Stimulated activated naive CD8-positive, alpha-beta T cell treated with anti-CD3 and anti-CD28 coated beads, Interleukin-15, Interleukin-2, amounts not matched to agents 100 ng/mL and 50 ng/mL, for 24 hours (primary cell): ENCODE data around the gene PYY.
"Not testable (repeated sequence)": the region's sequence is repeated elsewhere in the genome, so short reads cannot be mapped to it uniquely, and the experiment has no call there.

Experiments used
- H3K27ac Mint-ChIP-seq: one replicate; pipeline ENCODE4 v1.8.0; 2021; ENCODE audit warnings: mild to moderate bottlenecking, mixed read lengths
- H3K27me3 Mint-ChIP-seq: one replicate; pipeline ENCODE4 v1.8.0; 2021; ENCODE audit warnings: mixed read lengths
- H3K36me3 Mint-ChIP-seq: one replicate; pipeline ENCODE4 v1.8.0; 2021; ENCODE audit warnings: low read depth, mixed read lengths
- H3K4me1 Mint-ChIP-seq: one replicate; pipeline ENCODE4 v1.8.0; 2021; ENCODE audit warnings: low read depth, mixed read lengths
- H3K4me3 Mint-ChIP-seq: one replicate; pipeline ENCODE4 v1.8.0; 2021; ENCODE audit warnings: mild to moderate bottlenecking, mixed read lengths
- H3K9me3 Mint-ChIP-seq: one replicate; pipeline ENCODE4 v1.8.0; 2021; ENCODE audit warnings: mixed read lengths

Gene PYY

GRCh38 chr17:43970366-43970765 lies 16.6 kb upstream of the PYY start:
- Mint-ChIP-seq H3K9me3 (no peaks in the 10 kb centered on the region), H3K36me3 (no peaks in the 10 kb centered on the region), H3K4me3 (no peak overlapping the region), H3K27ac (no peak overlapping the region), H3K4me1 (no peaks in the 10 kb centered on the region), H3K27me3 (peaks cover 9% of the 10 kb centered on the region)

GRCh38 chr17:43967251-43967875 lies 13.6 kb upstream of the PYY start:
- Mint-ChIP-seq H3K27me3 (peaks cover 5% of the 10 kb centered on the region), H3K4me1 (no peaks in the 10 kb centered on the region), H3K9me3 (no peaks in the 10 kb centered on the region), H3K36me3 (no peaks in the 10 kb centered on the region), H3K27ac (no peak overlapping the region), H3K4me3 (no peak overlapping the region)

- peaks cover 5% of the 10 kb centered on the region for H3K27me3 Mint-ChIP-seq
These were observed 12.5 kb upstream of the PYY start for GRCh38 chr17:43966276-43966675.

GRCh38 chr17:43962479-43962878 lies 8.7 kb upstream of the PYY start:
- Mint-ChIP-seq H3K4me3 (no peak overlapping the region), H3K27me3 (peaks cover 5% of the 10 kb centered on the region), H3K9me3 (no peaks in the 10 kb centered on the region), H3K36me3 (no peaks in the 10 kb centered on the region), H3K27ac (no peak overlapping the region), H3K4me1 (no peaks in the 10 kb centered on the region)

More at GRCh38 chr17:43966276-43966675, 12.5 kb upstream of the PYY start:
- H3K36me3 Mint-ChIP-seq, result no peaks in the 10 kb centered on the region
- H3K9me3 Mint-ChIP-seq, result no peaks in the 10 kb centered on the region
- H3K27ac Mint-ChIP-seq, result no peak overlapping the region
- no peaks in the 10 kb centered on the region for H3K4me1 Mint-ChIP-seq
- H3K4me3 Mint-ChIP-seq, result no peak overlapping the region

- Mint-ChIP-seq H3K27ac (no peak overlapping the region), H3K27me3 (peaks cover 5% of the 10 kb centered on the region), H3K4me1 (no peaks in the 10 kb centered on the region), H3K36me3 (no peaks in the 10 kb centered on the region), H3K9me3 (no peaks in the 10 kb centered on the region), H3K4me3 (no peak overlapping the region)
These were observed 8.2 kb upstream of the PYY start for GRCh38 chr17:43961954-43962353.

- H3K4me3 Mint-ChIP-seq, H3K27me3 Mint-ChIP-seq, H3K27ac Mint-ChIP-seq, H3K9me3 Mint-ChIP-seq, H3K36me3 Mint-ChIP-seq, H3K4me1 Mint-ChIP-seq: not testable (repeated sequence)
These were observed 7.6 kb upstream of the PYY start for GRCh38 chr17:43961292-43961691.

GRCh38 chr17:43958748-43959352 lies 5.1 kb upstream of the PYY start:
- Mint-ChIP-seq H3K4me1 (no peaks in the 10 kb centered on the region), H3K36me3 (no peaks in the 10 kb centered on the region), H3K27me3 (peaks cover 19% of the 10 kb centered on the region), H3K4me3 (no peak overlapping the region), H3K9me3 (no peaks in the 10 kb centered on the region), H3K27ac (no peak overlapping the region)

GRCh38 chr17:43956222-43956621 lies 2.5 kb upstream of the PYY start:
- Mint-ChIP-seq H3K27me3 (peaks cover 35% of the 10 kb centered on the region), H3K4me3 (no peak overlapping the region), H3K4me1 (peaks cover 4% of the 10 kb centered on the region), H3K27ac (no peak overlapping the region), H3K9me3 (no peaks in the 10 kb centered on the region), H3K36me3 (no peaks in the 10 kb centered on the region)

GRCh38 chr17:43952724-43953666 lies 745 bp downstream of the PYY start:
- H3K9me3 Mint-ChIP-seq, result no peaks in the 10 kb centered on the region
- no peaks in the 10 kb centered on the region for H3K36me3 Mint-ChIP-seq
- H3K27ac Mint-ChIP-seq, result no peak overlapping the region
- no peak overlapping the region for H3K4me3 Mint-ChIP-seq
- peaks cover 44% of the 10 kb centered on the region for H3K27me3 Mint-ChIP-seq
- H3K4me1 Mint-ChIP-seq, result peaks cover 4% of the 10 kb centered on the region

- no peak overlapping the region for H3K27ac Mint-ChIP-seq
- H3K27me3 Mint-ChIP-seq, result peaks cover 44% of the 10 kb centered on the region
- no peak overlapping the region for H3K4me3 Mint-ChIP-seq
- H3K36me3 Mint-ChIP-seq, result no peaks in the 10 kb centered on the region
- H3K4me1 Mint-ChIP-seq, result peaks cover 4% of the 10 kb centered on the region
- H3K9me3 Mint-ChIP-seq, result no peaks in the 10 kb centered on the region
These were observed 1.4 kb downstream of the PYY start for GRCh38 chr17:43952351-43952723.

- H3K4me3 Mint-ChIP-seq, result no peak overlapping the region
- no peaks in the 10 kb centered on the region for H3K36me3 Mint-ChIP-seq
- H3K4me1 Mint-ChIP-seq, result peaks cover 4% of the 10 kb centered on the region
- no peaks in the 10 kb centered on the region for H3K9me3 Mint-ChIP-seq
- H3K27ac Mint-ChIP-seq, result no peak overlapping the region
- peaks cover 44% of the 10 kb centered on the region for H3K27me3 Mint-ChIP-seq
These were observed 2.0 kb downstream of the PYY start for GRCh38 chr17:43951750-43952149.

- Mint-ChIP-seq H3K4me3 (no peak overlapping the region), H3K36me3 (no peaks in the 10 kb centered on the region), H3K4me1 (peaks cover 4% of the 10 kb centered on the region), H3K27me3 (peaks cover 38% of the 10 kb centered on the region), H3K9me3 (no peaks in the 10 kb centered on the region), H3K27ac (no peak overlapping the region)
These were observed 3.2 kb downstream of the PYY start for GRCh38 chr17:43950554-43950953.

GRCh38 chr17:43949781-43950180 lies 4.0 kb downstream of the PYY start:
- Mint-ChIP-seq H3K9me3 (no peaks in the 10 kb centered on the region), H3K36me3 (no peaks in the 10 kb centered on the region), H3K27ac (no peak overlapping the region), H3K4me3 (no peak overlapping the region), H3K4me1 (peaks cover 4% of the 10 kb centered on the region), H3K27me3 (peaks cover 33% of the 10 kb centered on the region)

GRCh38 chr17:43946781-43947180 lies 7.0 kb downstream of the PYY start:
- no peak overlapping the region for H3K4me3 Mint-ChIP-seq
- no peak overlapping the region for H3K27ac Mint-ChIP-seq
- peaks cover 14% of the 10 kb centered on the region for H3K27me3 Mint-ChIP-seq
- H3K36me3 Mint-ChIP-seq, result no peaks in the 10 kb centered on the region
- H3K4me1 Mint-ChIP-seq, result no peaks in the 10 kb centered on the region
- no peaks in the 10 kb centered on the region for H3K9me3 Mint-ChIP-seq

GRCh38 chr17:43945074-43945829 lies 8.5 kb downstream of the PYY start:
- no peak overlapping the region for H3K27ac Mint-ChIP-seq
- no peaks in the 10 kb centered on the region for H3K4me1 Mint-ChIP-seq
- peaks cover 3% of the 10 kb centered on the region for H3K27me3 Mint-ChIP-seq
- no peaks in the 10 kb centered on the region for H3K36me3 Mint-ChIP-seq
- no peaks in the 10 kb centered on the region for H3K9me3 Mint-ChIP-seq
- H3K4me3 Mint-ChIP-seq, result no peak overlapping the region
